Ureter (tissue), 1 donor: ENCODE data around the gene TDRD1. TPM values are rescaled to one million over a fixed set of nuclear protein-coding genes. Genes with fewer than 3 reads are reported as not detected.

ENCODE experiments used
- DNase-seq: peaks from one replicate; pipeline ENCODE4 v3.0.0-alpha.2; 2020; ENCODE audit warnings: low spot score
- total RNA-seq: library from RNA; stranded (reverse); gene quantifications from one replicate; pipeline ENCODE4 v1.2.4, GENCODE V29; 2023
- donor health status: DM: yes; HTN: yes; CAD: no.

Gene TDRD1
- total RNA-seq, 1 donor from 2014 or later, result 0.23 TPM

DNA sequence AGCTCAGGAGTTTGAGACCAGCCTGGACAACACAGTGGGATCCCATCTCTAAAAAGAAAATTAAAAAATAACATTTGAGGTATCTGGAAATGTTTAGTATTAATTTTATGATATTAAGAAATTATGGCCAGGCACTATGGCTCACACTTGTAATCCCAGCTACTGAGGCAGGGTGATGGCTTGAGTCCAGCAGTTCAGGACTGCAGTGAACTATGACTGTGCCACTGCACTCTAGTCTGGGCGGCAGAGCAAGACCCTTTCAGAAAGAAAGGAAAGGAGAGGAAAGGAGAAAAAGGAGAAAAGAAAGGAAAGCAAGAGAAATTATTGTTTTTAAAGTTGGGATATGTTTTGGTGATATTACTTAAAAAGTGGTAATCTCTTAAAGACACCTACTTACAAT lies 2.6 kb upstream of the TDRD1 start:
- no peak for DNase-seq

DNA sequence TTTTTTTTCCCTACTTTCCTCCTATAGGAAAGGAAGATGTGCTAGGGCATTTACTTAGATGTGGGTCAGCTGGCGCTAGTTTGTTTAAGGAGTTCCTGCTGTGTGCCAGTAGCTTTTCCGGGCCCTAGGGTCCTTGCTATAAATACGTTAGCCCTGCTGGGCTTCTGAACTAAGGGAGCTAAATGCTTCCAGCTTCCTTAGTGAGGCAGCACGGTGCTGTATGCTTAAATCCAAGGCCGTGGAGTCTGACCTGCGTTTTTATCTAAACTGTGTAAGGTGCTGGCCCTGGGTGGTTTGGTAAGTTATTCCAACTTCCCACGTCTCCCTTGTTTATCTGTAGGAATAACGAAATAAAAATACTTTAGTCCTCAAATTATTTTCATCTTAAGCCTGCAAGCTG lies 594 bp downstream of the TDRD1 start:
- no peak for DNase-seq

DNA sequence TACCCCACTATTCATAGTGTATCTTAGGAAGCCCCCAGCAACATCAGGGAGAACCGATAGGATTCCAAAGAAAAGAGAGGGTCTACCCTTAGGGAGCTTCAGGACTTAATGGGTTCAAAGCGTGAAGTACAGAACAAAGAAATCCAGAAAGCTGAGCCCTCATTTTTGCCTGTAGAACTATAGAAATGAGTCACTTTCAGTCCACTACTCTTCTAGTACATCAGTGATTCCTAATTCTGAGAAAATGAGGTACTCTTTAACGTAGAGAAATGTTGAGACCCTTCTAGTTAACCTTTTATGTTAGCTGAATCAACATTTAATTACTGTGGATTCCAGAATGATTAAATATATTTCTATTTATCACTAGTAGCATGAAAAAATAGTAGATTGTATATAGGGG lies 1.8 kb downstream of the TDRD1 start:
- no peak for DNase-seq

DNA sequence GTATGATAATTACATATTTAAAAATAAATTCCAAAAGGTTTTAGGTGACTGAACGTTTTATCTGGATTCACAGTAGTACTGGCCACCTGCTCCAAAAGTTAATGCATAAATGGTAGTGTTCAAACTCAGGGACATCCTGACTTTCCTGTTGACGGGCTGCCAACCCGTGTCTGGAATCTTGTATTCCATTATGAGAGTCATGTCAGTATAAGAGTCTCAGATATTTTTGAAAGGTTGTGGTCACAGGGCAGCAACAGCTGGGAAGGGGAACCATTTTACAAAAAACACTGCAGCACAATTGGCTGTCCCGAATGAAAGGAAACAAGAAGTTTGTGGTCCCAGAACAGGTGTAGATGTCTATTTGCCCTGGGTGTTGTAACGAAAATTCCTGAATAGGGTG lies 2.8 kb downstream of the TDRD1 start:
- DNase-seq, result no peak

DNA sequence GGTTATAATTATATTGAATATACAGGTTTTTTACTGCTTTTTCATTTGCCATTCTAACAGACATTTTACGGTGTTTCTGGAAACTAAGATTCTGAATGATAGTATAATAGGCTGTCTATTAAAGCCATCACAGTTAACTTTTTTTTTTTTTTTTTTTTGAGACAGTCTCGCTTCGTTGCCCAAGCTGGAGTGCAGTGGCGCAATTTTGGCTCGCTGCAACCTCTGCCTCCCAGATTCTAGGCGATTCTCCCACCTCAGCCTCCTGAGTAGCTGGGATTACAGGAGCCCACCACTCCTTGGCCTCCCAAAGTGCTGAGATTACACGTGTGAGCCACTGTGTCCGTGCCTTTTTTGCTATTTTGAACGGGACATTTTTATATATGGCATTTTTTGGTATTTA lies 4.4 kb downstream of the TDRD1 start:
- no peak for DNase-seq

DNA sequence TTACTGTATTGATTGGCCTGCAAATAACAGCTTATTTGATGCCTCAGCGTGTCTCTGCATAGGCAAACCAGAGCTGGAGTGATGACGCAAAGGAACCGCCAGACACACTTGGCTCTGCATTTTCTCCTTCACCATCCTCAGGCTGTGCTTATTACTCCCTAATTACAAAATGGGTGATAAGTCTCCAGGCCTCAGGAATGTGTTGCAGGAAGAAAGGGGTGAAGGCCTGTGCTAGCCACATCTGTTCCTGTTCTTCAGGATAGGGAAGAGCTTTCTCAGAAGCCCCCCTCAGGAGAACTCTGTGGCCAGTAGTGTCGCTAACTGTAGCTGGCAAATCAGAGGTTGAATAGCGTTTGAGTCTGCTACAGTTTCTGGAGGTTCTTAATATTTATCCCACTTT lies 5.1 kb downstream of the TDRD1 start:
- no peak for DNase-seq

DNA sequence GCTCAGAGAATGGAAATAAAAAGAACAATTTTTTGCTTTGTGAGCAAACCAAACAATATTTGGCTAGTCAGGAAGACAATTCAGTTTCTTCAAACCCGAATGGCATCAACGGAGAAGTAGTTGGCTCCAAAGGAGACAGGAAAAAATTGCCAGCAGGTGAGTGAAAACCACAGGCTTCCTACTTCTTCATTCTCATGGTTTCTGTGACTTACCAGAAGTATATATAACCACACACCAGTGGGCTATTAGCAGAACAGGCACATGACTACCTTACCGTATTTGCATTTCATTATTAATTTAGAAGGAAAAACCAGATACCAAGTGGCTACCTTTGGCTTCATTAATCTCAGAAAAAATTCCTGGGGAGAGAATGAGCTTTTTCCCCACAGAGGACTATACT lies 8.8 kb downstream of the TDRD1 start:
- no peak for DNase-seq

DNA sequence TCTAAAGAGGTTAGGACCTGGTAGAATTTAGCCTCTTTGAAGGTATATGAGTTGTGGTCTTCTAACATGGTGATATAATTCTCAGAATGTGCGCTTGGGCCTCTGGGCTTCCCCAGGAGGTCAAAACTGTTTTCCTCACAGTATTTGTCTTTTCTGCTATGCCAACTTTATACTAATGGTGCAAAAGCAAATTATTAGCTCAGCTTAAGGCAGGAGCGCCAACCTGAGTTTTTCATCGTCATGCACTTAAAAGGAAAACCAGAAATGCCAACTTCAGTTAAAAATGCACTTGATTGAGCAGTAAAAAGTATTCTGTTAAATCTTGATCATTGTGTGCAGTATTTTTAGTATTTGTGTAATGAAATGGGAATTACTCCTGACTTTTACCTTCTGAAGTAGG lies 9.7 kb downstream of the TDRD1 start:
- DNase-seq, result no peak

DNA sequence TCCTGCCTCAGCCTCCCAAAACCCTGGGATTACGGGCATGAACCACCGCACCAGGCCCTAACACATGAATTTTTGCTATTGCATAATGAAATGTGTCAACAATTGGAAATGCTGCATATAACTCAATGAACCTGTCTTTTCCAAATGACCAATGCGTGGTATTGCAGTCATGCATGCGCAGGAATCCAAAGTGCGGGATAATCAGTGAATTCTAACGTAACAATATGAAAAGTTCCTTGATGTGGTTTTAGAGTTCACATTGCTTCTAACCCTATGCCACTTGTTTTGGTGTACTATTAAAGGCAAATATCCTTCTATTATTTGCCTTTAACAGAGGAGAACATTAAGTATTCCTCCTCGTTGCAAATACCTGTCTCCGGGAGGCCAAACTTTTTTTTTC lies 10.5 kb downstream of the TDRD1 start:
- DNase-seq, result no peak

DNA sequence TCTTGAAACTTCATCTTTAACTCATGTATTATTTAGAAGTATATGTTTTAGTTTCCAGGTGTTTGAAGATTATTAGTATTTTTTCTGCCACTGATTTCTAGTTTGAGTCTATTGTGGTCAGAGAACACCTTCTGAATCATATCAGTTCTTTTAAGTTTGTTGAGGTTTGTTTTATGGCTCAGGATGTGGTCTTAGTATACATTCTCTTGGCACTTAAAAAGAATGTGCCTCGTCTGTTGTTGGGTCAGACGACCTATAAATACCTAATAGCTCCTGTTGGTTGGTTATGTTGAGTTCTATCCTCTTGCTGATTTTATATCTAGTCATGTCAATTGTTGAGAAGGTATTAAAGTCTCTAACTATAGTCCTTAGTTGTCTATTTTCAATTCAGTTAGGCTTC lies 15.9 kb downstream of the TDRD1 start:
- DNase-seq, result no peak

DNA sequence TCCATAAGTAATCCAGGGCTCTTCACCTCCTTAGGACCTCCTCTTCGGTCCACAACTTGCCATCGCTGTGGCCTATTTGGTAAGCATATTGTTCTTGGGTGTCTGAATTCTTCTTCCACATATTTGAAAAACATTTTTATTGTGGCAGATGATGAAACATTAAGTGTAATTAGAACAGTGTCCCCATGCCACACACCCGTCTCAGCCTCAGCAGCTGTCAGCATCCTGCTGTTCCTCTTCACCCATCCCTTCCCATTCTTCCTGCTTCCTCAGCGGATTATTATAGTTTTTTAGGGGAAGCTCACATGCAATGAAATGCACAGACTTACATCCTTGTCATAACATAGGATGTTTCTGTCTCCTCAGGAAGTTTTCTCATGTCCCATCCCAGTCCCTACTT lies 20.1 kb downstream of the TDRD1 start:
- no peak for DNase-seq

DNA sequence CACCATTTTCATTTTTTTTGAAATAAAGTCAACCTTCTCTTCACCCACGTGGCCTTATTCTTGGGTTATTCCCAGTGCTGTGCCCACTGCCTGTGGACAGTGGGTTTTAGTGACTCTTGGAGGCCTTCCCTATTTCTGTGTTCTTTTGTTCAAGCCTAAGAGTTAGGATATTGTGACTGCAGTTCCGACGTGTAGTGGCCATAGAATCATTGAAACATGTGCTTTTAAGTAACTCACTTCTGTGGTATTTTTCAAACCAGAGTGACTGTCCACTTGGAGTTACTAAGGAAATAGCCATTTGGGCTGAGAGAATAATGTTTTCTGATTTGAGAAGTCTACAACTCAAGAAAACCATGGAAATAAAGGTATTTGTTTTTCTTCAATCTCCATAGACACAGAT lies 23.7 kb downstream of the TDRD1 start:
- no peak for DNase-seq

DNA sequence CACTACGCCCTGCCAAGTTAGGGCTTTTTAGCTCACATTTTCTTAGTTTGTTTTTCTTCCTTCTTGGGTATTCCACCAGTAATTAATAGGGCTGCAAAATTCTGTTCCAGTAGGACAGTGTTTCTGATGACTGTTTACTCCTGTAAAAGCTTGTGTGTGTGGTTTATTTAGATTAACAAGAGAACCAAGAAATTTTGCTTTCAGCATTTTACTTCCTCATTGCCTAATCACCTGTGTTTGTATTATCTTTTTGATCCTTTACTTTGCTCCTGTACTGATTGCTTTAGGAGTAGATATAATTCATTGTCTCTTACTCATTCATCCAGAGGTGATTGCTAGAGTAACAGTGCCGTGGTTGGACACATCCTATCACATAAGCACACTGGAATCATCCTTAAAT lies 27.7 kb downstream of the TDRD1 start:
- no peak for DNase-seq

DNA sequence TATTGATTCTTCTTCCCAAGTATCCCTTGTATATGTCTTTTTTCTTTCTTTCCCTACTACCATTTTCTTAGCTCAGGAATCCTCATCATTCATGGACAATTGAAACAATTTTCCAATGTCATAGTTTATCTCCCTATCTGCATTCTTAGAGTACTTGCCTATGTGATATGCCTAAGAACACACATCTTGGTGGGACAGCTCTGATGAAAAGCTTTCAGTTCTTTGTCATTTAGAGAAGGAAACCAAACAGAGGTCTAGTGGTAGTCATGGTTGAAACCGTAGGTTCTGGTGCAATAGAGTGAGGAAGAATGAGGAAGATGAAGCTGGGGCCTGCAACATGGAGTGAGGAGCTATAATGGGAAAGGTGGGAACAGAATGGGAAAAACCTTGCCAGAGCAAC lies 28.2 kb downstream of the TDRD1 start:
- DNase-seq, result no peak

DNA sequence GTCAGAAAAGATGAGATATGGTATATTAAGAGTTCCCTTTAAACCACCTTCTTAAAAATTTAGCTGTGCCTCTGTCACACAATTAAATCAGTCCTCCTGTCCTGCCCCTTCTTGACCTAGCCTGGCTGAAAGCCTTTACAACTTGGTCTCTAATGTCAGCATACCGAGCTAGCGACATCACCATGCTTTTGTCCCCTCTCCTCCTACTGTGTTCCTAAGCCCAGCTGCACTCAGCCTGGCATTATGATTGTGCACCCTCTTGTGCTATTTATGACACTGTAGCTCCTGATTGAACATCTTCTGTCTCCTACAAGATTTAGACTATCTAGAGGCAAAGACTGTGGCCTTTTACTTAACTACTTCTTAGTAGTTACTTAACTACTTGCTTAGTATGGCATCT lies 29.2 kb downstream of the TDRD1 start:
- no peak for DNase-seq

DNA sequence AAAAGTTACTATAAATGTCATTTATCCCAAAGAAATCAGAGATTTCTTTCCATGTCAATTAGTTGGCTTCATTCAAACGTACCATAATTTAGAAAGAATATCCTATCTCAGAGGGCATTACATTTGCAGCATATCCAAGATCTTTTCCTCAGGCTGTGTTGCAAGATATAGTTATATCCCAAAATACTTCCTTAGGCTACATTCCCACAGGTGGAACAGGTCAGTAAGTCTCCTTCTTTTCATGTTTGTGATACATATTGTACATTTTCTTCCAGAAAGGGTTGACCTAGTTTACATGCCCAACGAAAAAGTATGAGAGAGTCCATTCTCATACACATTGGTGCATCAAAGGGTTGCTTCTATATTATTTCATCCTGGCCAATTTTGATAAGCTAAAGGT lies 33.0 kb downstream of the TDRD1 start:
- DNase-seq, result no peak

DNA sequence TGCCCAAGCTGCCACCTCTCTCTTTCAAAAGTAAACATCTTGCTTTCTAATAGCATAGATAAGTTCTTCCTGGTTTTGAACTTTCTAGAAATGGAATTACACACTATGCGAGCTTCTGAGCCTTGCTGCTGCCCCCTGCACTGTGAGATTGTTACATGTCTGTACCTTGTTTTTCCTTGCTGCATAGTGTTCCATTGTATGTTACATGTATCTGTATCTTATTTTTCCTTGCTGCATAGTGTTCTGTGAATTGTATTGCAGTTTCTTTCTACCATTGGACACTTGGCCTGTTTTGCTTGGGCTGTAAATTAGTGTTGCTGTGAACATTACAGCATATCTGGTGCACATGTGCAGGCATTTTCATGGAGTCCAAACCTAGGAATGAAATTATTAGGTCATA lies 35.9 kb downstream of the TDRD1 start:
- DNase-seq, result no peak

DNA sequence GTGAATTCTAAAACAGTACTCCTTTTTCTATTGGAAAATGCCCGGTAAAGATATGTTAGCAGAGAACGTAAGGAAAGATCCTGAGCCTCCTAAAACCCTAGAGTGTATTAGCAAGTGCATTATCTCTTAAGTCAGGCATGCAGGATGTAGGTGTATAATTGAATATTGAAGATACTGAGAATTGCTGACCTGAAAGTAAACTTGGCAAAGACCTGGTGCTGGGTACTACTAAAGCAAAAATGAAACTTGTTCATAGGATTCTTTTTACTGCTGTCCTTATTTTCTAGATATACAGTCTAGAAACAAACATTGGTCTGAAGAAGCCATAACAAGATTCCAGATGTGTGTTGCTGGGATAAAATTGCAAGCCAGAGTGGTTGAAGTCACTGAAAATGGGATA lies 41.1 kb downstream of the TDRD1 start:
- DNase-seq, result no peak

DNA sequence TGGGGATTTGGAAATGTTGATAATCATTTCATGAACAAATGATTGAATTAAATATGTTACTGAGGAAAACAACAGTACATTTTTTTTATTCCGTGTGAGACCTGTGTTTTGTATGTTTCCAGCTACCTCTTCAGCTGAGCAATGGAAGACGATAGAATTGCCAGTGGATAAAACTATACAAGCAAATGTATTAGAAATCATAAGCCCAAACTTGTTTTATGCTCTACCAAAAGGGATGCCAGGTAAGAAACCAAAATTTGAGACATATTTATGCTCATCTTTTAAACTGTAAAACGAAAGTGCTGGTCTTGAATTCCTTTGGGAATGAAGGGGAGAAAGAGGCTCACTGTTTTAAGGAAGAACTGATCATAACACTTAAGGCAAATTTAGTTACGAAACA lies 42.1 kb downstream of the TDRD1 start:
- no peak for DNase-seq

DNA sequence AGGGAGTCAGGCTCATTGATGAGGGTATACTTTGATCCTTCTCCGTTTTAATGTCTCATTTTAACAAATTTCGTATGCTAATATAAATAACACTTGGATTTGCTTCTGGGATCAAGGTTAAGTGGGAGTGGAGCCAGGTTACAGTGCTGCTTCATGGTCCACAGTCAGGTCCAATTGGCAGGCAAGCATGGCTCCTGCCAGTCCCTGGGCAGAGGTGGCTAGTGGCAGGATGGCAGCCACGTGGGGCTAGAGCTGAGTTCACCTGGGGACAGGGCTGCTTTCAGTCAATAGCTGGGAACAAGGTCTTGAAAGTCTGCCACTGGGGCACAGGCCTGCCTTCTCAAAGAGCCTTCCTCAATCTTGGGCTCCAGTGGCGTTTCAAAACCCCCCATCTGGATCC lies 43.9 kb downstream of the TDRD1 start:
- DNase-seq, result no peak

DNA sequence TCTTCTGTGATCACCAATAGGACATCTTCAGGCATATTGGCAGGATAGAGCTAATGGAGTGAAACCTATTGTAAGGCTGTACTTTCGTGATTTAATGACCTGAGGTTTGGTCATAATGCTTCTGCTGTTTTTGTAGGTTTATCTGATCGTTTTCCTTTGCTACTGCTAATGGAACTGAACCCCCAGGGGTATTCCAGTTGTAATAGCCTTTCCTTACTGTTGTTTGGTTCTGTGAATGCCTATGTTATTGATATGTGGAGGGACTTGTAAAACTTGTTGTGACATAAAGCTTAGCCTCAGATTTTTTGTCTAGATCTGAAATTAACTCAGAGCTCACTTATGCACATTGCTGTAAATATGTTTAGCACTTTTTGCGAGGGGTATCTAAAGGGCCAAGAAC lies 49.0 kb downstream of the TDRD1 start:
- no peak for DNase-seq

DNA sequence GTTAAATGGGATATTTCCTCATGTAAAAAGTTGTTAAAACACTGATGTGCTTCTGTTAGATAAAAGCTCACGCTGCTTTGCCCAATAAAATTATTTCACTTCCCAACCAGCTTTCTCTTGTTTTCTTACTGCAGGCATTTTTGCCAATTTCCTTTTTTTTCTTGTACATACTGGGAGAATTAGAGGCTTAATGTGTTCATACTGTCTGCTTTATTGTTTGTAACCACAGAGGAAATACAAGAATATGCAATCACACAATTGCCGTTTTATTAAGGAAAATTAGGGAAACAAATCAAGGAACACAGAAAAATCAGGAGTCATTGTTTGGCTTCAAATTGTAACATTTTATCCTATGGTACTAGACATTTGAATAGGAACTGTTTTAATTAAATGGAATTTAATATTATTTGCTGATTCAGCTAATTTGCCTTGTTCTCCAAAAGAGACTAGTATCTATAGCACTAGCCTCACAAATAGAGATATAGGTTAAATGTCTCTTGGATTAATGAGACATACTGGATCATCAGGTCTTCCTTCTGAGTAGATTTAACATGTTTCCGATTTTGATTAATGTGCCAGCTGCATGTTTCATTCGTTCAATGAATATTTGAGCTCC lies 53.5 kb downstream of the TDRD1 start:
- DNase-seq, result no peak

DNA sequence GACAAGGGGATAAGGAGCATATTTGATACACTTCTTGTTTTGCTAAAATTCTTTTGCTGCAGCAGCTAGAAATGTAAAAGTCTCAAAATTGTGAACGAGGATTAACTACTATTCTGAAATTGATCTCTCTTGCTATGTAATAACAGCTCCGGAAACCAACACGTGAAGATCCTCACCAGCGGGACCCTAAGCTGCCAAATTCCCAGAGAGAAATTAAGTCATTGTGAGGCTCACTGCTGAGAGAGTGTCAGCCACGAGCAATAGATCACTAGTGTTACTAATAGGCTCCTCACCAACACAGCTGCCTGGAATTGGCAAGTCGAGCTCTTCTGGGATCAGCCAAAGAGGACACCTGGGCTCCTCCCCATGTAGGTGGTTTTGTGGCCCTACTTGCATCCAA lies 54.3 kb downstream of the TDRD1 start:
- no peak for DNase-seq

DNA sequence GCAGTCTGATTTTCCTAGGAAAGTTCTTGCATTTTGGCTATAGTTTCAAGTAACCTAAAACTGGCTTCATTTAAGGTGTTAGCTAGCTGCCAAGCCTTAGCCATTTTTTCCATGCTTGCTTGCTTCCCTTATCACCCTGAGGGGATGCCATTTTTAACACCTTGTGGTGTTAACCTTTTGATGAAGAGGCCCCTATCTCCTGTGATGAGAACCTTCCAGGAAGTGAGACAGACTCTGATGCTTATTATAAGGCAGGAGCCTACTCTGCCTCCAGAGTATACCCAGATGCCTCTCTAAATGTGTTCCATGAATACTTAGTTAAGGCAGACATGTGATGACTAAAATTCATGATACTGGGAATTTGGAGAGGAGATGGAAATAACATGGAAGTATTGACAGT lies 55.0 kb downstream of the TDRD1 start:
- DNase-seq, result no peak
